ENCODE results near the gene NTNG1.

- TF ChIP-seq CTCF (IDR thresholded peaks at IDR 0.05) (no peak), POLR2A (IDR thresholded peaks at IDR 0.05) (no peak), EP300 (IDR thresholded peaks at IDR 0.05) (no peak)
These were observed 88.9 kb downstream of the NTNG1 start for GRCh38 chr1:107229711-107230110.

Data from ovary (tissue), 3 donors.